Activated T-helper 1 cell treated with anti-CD3 and anti-CD28 coated beads, Interleukin-2, amount 50 U/mL, for 16 hours (primary cell): Measurements from ENCODE around the gene GRPEL2.
A peak's percentile ranks its signal among the peaks of the same experiment; 100 is the strongest.

Source experiments
- DNase-seq, 2 donors: peaks; one replicate each; pipeline ENCODE4 v3.0.0-alpha.2; 2020; ENCODE audit warnings: low read depth in 1 of 2, low spot score in 1 of 2

The GRPEL2 gene

DNA sequence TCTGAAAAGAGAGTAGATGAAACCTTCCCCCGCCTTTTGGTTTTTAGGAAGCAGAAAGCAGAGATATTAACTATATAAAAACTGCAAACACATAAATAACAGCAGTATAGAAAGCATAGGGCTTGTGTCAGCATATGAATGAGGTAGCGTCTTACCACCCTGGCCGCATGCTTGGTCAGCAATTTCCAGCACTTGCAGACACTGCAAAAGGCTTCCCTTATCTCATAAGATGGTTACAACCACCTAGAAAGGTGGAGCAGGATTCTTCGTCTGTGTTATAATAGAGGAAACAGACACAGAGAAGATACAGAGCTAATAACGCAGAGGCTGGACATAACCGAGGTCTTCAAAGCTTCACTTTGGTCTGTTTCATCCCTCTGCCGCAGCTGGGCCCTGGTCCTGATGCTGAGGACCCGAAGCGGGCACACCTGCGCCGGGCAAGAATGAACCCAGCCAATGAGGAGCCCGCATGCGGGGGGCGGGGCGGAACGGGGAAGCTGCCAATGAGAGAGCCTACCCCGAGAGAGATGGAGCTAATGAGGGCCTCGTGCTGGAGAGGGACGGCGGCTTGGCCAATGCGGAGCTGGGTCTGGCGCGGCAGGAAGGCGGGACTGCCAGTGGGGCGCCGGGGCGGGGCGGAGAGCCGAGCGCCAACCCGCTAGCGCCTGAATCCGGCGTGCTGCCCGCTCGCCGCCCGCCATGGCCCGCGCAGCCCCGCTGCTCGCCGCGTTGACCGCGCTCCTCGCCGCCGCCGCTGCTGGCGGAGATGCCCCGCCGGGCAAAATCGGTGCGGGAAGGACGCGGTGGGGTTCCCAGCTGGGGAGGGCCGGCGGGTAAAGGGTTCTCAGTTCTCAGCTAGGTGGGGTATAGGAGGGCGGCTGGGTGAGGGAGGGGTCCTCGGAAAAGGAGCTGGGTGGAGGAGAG is 12.3 kb downstream of the GRPEL2 start, which contains the start of gene PCYOX1L:
TSS of gene PCYOX1L (plus strand) at position 677 of the 924 bp plus-strand sequence. CDS start at position 700, 23 bp downstream.
- DNase-seq, result peak; percentile 87 to 97

DNA sequence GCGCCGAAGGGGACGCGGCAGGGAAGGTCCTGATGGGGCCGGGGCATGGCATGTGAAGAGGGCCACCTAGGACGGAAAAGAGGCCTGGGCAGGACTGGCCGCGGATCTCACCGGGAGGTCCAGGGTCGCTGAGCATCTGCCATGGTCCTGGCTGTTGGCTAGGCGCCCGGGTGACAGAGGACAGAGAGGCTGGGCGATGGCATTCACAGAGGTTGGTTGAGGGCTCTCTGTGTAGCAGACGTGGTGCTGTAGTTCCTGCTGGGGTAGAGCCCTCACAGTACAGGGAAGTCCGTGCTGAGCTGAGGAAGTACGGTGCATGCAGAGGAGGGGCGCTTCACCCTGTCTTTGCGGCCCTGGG is 13.0 kb downstream of the GRPEL2 start:
- DNase-seq, result peak in 1 of 2 donors; percentile 11

DNA sequence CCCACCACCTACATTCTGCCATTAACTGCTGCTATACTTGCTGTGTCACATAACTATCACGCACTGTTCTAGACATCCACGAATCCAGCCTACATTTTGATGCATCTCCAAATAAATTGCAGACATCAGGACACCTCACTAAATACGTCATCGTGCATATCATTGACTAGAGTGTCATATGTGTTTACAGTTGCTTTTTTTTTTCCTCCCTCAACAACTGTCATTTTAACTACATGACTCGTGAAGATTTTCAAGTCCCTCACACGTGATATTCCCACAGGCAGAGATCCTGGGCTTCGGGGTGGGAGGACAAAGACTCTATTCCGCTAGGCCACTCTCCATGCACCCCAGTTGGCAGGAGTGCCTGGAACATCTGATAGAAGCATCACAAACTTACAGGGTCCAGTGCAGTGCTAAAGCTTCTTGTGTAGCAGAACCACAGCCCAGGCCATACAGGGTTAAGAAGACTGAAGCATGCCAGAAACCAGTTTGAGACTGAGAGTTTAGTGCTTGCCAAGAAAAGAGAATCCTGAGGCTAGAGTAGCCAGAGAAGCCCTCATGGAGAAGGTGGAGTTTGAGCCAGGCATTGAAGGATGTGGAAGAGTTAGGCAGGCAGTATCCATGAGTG is 13.7 kb downstream of the GRPEL2 start:
- no peak for DNase-seq

DNA sequence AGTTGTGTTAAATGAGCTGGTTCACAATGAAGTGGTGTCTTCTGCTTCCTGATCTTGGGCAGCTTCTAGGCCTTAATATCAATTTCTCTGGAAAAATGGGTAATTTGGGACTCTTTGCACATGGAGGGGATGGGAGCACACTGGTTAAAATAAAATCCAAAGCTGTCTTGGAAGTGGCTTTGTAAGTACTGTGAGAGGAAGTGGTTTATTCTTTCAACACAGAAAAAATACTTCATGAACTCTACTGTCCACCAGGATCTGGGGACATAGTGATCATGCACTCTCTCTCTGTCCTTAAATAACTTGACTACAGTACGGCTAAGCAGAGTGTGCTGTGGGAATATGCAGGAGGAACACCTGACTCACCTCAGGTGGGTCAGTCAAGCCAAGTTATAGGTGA is 15.0 kb downstream of the GRPEL2 start:
- no peak for DNase-seq

DNA sequence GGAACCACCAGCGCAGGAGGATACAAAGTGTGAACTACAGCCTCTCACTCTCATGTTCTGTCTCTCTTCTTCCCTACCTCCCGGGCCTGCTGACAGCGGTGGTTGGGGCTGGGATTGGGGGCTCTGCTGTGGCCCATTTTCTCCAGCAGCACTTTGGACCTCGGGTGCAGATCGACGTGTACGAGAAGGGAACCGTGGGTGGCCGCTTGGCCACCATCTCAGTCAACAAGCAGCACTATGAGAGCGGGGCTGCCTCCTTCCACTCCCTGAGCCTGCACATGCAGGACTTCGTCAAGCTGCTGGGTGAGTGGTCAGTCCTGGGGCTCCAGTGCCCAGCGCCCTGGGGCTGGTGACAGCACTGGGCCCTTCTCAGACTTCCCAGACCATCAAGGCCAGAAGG is 17.2 kb downstream of the GRPEL2 start:
- no peak for DNase-seq

DNA sequence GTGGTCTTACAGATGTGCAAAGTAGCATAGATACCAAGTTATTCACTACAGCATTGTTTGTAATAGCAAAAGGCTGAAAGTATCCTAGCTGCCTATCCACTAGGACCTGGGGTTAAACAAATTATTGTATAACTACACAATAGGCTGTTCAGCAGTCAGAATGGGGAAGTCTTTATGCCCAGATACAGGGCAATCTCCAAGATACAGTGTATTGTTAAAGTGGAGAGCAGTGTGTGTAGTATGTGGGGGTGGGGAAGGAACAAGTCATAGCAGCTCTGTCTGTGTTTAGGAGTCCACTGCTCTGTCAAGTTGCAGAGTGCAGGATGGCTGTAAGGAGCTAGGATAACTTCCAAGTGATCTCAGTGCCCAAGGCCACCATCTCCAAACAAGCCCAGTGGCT is 18.1 kb downstream of the GRPEL2 start:
- DNase-seq, result no peak

DNA sequence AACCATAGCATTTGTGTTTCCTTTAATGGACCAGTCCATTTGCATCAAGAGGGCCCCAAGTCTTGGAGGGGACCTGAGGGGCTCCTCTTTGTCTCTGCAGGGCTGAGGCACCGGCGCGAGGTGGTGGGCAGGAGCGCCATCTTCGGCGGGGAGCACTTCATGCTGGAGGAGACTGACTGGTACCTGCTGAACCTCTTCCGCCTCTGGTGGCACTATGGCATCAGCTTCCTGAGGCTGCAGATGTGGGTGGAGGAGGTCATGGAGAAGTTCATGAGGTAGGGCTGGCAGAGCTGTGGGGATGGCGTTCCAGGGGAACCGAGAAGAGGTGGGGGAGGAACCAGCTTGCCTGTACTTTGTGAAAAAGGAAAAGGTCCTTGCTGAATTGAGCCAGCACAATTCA is 18.6 kb downstream of the GRPEL2 start:
- no peak for DNase-seq

DNA sequence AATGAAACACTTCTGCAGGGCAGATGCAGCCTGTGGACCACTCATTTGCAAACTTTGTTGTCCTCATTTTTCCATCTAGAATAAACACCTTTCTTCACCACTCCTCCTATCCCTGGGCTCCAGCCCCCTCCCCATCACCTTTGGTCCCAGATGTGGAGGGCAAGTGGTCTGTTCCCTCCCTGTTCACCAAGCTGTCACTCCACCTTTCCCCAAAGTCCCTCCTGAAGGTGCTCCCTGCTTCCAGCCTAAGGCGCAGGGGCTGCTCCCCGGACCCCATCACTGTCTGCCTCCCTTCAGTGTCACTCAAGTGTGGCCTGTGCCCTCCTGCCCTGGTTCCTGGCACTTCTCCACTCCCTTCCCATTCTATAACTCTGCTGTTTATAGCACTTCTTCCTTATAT is 19.4 kb downstream of the GRPEL2 start:
- DNase-seq, result no peak

DNA sequence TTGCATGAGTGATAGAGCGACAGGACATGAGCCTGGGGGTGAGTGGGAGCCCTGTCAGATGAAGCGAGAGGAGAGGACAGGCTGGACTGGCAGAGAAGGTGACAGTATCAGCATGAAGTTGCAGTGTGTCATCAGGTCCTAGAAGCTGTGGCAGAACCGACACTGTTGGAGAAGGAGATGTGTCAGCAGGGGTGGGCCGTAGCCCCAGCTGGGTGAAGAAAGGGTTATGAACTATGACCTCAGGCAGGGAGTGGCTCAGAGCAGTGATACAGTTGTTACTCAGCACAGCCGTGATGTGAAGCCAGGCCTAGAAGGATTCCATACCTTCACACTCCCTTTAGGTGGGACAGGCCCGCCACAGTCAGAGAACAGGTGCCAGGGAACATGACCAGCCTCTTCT is 20.1 kb downstream of the GRPEL2 start:
- DNase-seq, result no peak

DNA sequence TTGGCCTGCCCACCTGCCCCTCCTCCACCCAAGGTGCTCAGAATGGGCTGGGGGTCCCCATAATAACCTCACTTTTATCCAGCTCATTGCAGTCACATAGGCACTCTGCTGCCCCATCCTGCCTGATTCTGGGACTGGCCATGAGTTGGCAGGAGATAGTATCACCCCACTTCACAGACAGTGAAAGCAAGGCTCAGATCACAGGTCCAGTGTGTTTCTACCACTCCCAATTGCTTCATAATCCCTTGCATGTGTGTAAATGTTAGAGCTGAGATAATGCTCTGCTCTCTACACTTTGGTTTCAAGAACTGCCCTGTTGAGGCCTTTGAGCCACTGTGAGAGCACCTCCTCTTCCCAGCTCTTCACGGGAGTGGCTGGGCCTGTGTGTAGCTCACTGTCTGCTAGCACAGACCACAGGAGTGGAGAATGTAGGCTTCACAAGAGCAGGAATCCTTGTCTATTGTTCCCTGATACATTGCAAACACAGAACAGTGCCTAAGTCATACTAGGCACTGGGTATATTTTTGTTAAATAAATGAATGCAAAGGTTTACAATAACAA is 20.9 kb downstream of the GRPEL2 start:
- no peak for DNase-seq

DNA sequence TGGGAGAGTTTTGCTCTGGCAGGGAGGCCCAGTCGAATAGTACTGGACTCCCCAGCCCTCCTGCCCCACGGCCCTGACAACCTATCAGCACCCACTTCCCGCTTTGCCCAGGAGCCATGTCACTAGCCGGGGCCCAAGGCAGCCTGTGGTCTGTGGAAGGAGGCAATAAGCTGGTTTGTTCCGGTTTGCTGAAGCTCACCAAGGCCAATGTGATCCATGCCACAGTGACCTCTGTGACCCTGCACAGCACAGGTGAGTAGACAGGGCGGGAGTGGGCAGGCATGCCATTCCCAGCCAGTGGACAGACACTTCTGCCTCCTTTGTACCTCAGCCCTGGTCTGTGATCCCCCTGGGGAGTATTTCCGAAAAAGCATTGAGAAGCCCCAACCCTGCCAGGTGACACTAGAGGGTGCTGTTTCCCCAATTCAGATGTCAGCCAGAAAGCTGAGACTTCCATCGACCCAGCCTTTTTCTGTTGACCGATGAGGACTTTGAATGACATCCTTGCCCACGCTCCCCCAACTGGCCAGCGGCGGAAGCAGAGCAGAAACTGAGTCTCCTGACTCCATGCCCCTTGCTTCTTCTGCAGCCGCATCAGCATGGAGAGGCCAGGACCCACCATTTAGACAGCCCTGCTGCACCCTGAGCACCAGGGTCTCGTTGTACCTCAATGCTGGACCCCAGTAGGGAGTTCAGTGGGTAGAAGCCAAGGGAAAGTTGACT is 22.1 kb downstream of the GRPEL2 start:
- peak in 1 of 2 donors; percentile 18 for DNase-seq

DNA sequence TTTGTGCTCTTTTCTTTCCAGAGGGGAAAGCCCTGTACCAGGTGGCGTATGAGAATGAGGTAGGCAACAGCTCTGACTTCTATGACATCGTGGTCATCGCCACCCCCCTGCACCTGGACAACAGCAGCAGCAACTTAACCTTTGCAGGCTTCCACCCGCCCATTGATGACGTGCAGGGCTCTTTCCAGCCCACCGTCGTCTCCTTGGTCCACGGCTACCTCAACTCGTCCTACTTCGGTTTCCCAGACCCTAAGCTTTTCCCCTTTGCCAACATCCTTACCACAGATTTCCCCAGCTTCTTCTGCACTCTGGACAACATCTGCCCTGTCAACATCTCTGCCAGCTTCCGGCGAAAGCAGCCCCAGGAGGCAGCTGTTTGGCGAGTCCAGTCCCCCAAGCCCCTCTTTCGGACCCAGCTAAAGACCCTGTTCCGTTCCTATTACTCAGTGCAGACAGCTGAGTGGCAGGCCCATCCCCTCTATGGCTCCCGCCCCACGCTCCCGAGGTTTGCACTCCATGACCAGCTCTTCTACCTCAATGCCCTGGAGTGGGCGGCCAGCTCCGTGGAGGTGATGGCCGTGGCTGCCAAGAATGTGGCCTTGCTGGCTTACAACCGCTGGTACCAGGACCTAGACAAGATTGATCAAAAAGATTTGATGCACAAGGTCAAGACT is 22.8 kb downstream of the GRPEL2 start:
- no peak for DNase-seq

DNA sequence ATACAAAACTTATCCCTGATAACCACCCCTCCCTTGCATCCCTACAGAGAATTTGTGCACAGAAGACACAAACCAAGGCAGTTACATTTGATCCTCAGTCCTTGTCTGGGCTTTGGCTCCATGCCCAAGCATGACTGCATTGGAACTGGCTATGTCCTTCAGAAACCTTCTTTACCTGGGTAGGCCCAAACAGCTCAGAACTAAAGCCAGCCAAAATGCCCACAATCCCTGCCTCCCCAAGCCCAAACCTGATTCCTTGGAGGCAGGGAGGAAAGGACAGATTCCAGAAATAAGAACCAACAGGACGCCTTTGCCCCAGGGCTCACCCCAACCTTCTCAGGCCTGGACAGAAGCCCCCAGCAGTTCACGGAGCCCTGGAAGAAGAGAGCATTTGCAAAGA is 25.6 kb downstream of the GRPEL2 start:
- no peak for DNase-seq

DNA sequence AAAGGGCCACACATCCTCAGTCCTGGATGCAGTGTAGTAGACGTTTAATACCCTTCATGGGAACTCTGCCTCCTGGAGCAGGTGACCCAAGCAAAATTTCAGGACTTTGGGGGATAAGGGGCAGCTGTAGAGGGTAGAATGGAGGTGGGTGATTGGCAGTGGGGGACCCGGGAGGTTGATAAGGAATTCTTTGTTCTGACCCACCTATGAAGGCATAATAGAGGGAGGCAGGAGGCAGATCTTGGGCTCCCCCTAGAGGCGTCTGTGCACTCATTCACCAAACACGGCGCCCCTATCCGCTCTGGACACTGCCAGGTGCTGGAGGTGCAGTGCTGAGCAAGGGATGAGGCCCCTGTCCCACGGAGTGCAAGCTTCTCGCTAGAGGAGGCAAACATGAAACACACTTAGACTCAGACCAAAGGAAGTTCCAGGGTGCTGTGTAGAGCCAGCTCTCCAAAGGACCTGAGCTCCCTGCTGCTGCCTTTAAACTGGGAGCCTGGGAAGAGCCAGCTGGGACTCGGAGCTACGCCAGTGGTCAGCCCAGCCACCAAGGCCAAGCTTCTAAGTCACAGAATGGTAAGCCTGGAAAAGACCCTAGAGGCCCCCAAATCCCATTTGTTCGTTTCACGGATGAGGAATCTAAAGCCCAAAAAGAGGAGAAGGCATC is 26.1 kb downstream of the GRPEL2 start:
- DNase-seq, result peak; percentile 40 to 42

DNA sequence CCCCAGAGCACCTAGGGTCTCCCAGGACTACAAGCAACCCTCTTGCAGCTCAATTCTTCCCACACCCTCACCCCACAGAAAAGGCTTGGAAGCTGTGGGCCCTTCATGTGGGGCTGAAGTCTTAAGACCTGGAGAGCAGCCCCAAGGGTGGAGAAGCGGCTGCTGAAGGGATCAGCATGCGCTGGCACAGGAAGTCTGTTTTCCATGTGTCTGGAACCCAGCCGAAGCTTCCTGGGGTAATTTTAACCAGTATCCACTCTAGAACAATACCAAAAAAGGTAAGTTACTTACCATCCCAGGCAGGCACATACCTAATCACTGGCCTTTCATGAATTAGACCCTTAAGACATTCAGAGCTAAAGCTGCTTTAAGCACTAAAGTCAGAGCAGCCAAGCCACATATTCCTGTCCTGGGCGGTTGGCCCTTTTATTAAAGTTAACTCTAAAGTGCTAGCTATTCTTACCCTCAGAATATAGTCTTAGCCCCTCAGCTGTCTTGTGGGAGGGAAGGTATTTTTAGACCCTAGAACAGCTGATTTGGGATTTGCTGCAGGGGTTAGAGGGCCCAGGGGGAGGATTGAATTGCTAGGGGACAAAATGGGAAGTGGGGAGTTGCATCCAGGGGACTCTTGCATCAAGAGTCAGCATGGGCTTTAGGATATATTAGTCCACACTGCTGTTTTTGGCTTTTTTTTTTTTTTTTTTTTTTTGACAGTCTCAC is 26.9 kb downstream of the GRPEL2 start:
- no peak for DNase-seq

DNA sequence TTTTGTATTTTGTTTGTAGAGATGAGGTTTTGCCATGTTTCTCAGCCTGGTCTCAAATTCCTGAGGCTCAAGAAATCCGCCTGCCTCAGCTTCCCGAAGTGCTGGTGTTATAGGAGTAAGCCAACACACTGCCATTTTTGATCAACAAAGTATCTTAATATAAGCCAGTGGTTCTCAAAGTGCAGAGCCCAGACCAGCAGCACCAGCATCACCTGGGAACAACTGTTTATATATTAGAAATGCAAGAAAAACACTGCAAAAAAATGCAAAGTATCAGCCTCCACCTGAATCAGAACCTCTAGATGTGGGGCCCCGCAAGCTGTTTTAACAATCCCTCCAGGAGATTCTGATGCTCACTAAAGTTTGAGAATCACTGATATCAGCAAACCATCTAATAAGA is 27.6 kb downstream of the GRPEL2 start:
- DNase-seq, result no peak

DNA sequence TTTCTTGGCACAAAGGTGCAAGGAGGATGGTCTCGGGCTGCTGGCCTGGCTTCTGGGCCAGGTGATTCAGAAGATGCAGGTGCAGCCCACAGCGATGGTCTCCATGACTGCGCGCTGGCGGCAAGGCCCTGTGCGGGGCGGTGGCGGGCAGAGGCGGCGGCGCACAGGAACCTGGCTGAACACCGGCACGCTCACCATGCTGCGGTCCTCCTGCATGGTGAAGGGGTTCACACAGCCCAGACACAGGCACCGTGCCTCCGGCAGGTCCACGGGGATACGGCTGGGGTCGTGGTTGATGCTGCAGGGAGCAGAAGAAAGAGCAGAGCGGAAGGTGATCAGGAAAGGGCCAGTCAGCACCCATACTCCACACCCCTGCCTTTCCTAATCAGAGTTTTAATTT is 29.0 kb downstream of the GRPEL2 start:
- no peak for DNase-seq

DNA sequence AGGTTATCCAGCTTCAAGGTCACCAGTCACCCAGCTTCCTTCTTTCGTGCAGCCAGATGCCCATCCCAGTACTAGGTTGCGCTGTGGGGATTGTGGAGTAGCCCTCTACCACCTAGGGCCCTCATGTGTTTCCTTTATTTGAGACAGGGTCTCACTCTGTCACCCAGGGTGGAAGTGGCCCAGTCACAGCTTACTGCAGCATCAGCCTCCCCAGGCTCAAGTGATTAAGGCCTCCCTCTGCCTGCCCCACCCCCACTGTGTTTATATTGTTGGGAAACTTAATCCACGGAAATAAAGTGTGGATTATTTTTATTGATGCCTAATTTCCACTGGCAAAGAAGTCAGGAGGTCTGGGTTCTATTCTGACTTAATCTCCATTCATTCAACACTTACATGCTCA is 29.5 kb downstream of the GRPEL2 start:
- no peak for DNase-seq

DNA sequence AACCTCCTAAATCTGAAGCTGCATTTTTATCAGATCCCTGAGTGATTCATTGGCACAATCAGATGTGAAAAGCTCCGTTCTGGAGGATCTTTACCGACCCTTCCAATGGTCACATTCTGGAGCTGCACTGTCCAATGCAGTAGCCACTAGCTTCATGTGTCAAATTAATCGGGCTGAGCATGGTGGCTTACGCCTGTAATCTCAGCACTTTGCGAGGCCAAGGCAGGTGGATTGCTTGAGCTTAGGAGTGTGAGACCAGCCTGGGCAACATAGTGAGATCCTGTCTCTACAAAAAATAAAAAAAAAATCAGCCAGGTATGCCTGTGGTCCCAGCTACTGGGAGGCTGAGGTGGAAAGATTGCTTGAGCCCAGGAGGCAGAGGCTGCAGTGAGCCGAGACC is 30.1 kb downstream of the GRPEL2 start:
- DNase-seq, result no peak

DNA sequence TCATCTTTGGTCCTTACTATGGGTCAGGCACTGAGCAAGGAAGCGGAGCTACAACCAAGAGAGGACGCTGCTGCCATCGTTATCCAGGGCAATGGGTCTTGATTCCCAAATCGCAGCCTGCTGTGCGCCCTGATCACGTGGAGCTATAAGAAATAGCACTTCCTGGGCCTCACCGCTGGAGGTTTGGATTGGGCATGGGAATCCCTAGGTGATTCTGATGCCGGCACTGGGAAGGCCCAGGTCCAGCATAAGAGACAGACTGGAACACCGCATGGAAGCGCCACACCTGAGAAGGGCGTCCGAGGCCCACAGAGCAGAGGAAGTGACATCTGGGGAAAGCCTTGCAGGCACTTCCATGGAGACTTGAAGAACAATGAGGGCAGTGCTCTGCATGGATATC is 30.8 kb downstream of the GRPEL2 start:
- DNase-seq, result no peak
